ENCODE results near the gene ZFHX3.

GRCh38 chr16:72989579-72990551 is 58.1 kb downstream of the ZFHX3 start:
- TF ChIP-seq MAX (IDR thresholded peaks at IDR 0.05) (no peak), REST (IDR thresholded peaks at IDR 0.05) (no peak), SP1 (IDR thresholded peaks at IDR 0.05) (no peak), RAD21 (IDR thresholded peaks at IDR 0.05) (no peak), TAF1 (conservative IDR thresholded peaks at IDR 0.05) (no peak)

Measured in liver (tissue), 2 donors.